ENCODE data around the gene MT1X. TPM values are rescaled to one million over a fixed set of nuclear protein-coding genes. Genes with fewer than 3 reads are reported as not detected.

The MT1X gene
- polyA plus RNA-seq, 2 of the 4 experiments (the other 2 are of a cell fraction): 44.0 to 131 TPM

DNA sequence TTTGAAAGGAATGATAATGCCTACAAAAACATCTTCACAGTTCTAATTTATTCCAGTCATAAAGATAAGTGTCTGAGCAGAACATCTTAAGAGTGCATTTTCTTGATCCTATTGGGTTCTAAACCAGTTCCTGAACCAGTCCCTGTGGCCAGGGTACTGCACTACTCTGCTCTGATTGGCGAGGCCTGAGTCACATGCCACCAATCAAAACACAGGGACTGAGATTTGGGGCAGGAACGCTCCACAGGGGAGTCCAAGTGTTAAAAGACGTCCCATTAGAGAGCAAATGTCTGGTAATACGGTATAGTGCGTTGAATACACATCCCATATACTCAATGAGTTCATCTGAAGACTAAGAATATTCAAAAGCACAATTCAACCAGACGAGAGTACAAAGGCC is 44.7 kb downstream of the MT1X start:
- DNase-seq (ENCODE audit: low read depth in 1 of 2, low spot score in 1 of 2): no peak
- FAIRE-seq: no peak
- H3K4me3 ChIP-seq: no peak overlapping the region
- ATAC-seq: no peak
- ChIA-PET CTCF (no interaction called here), POLR2A (no interaction called here)
- no peaks in the 10 kb centered on the region for H3K9me3 ChIP-seq
- TF ChIP-seq RAD21 (conservative IDR thresholded peaks at IDR 0.05 in 1 of 2, IDR thresholded peaks at IDR 0.05 in 1 of 2): no peak
- no peak for TF ChIP-seq TP53 (CRISPR knock-in tag; IDR thresholded peaks at IDR 0.05)
- TF ChIP-seq, protein P1, sequence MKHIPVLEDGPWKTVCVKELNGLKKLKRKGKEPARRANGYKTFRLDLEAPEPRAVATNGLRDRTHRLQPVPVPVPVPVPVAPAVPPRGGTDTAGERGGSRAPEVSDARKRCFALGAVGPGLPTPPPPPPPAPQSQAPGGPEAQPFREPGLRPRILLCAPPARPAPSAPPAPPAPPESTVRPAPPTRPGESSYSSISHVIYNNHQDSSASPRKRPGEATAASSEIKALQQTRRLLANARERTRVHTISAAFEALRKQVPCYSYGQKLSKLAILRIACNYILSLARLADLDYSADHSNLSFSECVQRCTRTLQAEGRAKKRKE (CRISPR knock-in tag; IDR thresholded peaks at IDR 0.05; ENCODE audit: low read depth): no peak
- TF ChIP-seq SMC3 (IDR thresholded peaks at IDR 0.05): no peak
- TF ChIP-seq ZFP36 (IDR thresholded peaks at IDR 0.05; ENCODE audit: borderline replicate concordance, partially characterized antibody): no peak
- no peak for TF ChIP-seq CBX8 (IDR thresholded peaks at IDR 0.05)
- no peak for TF ChIP-seq ZSCAN20 (CRISPR knock-in tag; IDR thresholded peaks at IDR 0.05)
- no peak for TF ChIP-seq NR3C1 (IDR thresholded peaks at IDR 0.05)
- TF ChIP-seq, protein P2, sequence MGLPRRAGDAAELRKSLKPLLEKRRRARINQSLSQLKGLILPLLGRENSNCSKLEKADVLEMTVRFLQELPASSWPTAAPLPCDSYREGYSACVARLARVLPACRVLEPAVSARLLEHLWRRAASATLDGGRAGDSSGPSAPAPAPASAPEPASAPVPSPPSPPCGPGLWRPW (IDR thresholded peaks at IDR 0.05): no peak
- no peak for TF ChIP-seq RCOR1 (IDR thresholded peaks at IDR 0.05; ENCODE audit: low read depth, low read length)
- no peak for TF ChIP-seq HOXA7 (CRISPR knock-in tag; IDR thresholded peaks at IDR 0.05)
- no peak for TF ChIP-seq PHF8 (IDR thresholded peaks at IDR 0.05; ENCODE audit: borderline replicate concordance, low read depth)
- TF ChIP-seq NPAS2 (CRISPR knock-in tag; IDR thresholded peaks at IDR 0.05; ENCODE audit: borderline replicate concordance): no peak
- no peak for TF ChIP-seq GATA3 (IDR thresholded peaks at IDR 0.05; ENCODE audit: borderline replicate concordance)
- TF ChIP-seq JUNB (IDR thresholded peaks at IDR 0.05): no peak
- TF ChIP-seq, protein P3, sequence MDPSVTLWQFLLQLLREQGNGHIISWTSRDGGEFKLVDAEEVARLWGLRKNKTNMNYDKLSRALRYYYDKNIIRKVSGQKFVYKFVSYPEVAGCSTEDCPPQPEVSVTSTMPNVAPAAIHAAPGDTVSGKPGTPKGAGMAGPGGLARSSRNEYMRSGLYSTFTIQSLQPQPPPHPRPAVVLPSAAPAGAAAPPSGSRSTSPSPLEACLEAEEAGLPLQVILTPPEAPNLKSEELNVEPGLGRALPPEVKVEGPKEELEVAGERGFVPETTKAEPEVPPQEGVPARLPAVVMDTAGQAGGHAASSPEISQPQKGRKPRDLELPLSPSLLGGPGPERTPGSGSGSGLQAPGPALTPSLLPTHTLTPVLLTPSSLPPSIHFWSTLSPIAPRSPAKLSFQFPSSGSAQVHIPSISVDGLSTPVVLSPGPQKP (IDR thresholded peaks at IDR 0.05; ENCODE audit: low read depth, low read length): no peak
- TF ChIP-seq BHLHE40 (IDR thresholded peaks at IDR 0.05; ENCODE audit: low read depth, low read length): no peak
- no peak for TF ChIP-seq HEYL (CRISPR knock-in tag; IDR thresholded peaks at IDR 0.05)
- no peak for TF ChIP-seq ZC3H11A (IDR thresholded peaks at IDR 0.05)
- 72% methylated on average over 6 of the region's 6 CpGs for WGBS (ENCODE audit: missing lambda C conversion rate)
- peaks cover 15% of the 10 kb centered on the region; the same call in 1 of the 3 replicates for H3K4me1 ChIP-seq
- no peak overlapping the region for H3K4me2 ChIP-seq
- H3K27ac ChIP-seq: no peak overlapping the region

DNA sequence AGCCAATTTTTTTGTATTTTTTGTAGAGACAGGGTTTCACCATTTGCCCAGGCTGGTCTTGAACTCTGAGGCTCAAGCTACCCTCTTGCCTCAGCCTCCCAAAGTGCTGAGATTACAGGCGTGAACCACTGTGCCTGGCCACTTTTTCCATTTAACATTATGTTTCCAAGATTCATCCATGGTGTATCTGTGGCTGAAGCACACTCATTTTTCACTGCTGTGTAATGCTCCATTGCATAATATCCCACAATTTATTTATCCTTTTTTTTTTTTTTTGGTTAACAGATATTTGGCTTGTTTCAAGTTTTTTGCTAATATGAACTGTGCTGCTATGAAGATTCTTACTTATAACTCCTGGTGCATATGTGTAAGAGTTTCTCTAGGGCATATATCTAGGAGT is 45.8 kb downstream of the MT1X start:
- Histone ChIP-seq H3K9me3 (no peaks in the 10 kb centered on the region), H3K4me2 (no peak overlapping the region), H3K4me1 (peaks cover 17% of the 10 kb centered on the region; the same call in 1 of the 3 replicates), H3K27ac (no peak overlapping the region), H3K4me3 (no peak overlapping the region)
- TF ChIP-seq JUNB (IDR thresholded peaks at IDR 0.05) (no peak), RAD21 (conservative IDR thresholded peaks at IDR 0.05 in 1 of 2, IDR thresholded peaks at IDR 0.05 in 1 of 2) (no peak), EHF (CRISPR knock-in tag; IDR thresholded peaks at IDR 0.05) (no peak), MAFK (IDR thresholded peaks at IDR 0.05; ENCODE audit: partially characterized antibody) (no peak)
- TF ChIP-seq, protein P4, sequence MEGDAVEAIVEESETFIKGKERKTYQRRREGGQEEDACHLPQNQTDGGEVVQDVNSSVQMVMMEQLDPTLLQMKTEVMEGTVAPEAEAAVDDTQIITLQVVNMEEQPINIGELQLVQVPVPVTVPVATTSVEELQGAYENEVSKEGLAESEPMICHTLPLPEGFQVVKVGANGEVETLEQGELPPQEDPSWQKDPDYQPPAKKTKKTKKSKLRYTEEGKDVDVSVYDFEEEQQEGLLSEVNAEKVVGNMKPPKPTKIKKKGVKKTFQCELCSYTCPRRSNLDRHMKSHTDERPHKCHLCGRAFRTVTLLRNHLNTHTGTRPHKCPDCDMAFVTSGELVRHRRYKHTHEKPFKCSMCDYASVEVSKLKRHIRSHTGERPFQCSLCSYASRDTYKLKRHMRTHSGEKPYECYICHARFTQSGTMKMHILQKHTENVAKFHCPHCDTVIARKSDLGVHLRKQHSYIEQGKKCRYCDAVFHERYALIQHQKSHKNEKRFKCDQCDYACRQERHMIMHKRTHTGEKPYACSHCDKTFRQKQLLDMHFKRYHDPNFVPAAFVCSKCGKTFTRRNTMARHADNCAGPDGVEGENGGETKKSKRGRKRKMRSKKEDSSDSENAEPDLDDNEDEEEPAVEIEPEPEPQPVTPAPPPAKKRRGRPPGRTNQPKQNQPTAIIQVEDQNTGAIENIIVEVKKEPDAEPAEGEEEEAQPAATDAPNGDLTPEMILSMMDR (IDR thresholded peaks at IDR 0.05): no peak
- TF ChIP-seq, protein P5, sequence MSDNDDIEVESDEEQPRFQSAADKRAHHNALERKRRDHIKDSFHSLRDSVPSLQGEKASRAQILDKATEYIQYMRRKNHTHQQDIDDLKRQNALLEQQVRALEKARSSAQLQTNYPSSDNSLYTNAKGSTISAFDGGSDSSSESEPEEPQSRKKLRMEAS (IDR thresholded peaks at IDR 0.05): no peak
- no peak for FAIRE-seq
- POLR2A ChIA-PET: interaction anchor here (0.7 kb wide), 1 partner anchor 51 kb away, joined by 4 read pairs; no protein-coding TSS in a partner anchor
- no peak for ATAC-seq
- CTCF ChIA-PET: interaction anchor here (1.1 to 1.6 kb wide), 3 partner anchors 22 to 54 kb away, joined by 3 to 5 read pairs (median 4); no protein-coding TSS in a partner anchor
- DNase-seq (ENCODE audit: low read depth in 1 of 2, low spot score in 1 of 2): no peak
- 43% methylated on average over 1 of the region's 1 CpG for WGBS (ENCODE audit: missing lambda C conversion rate)
